NCI-H2029 treated with DMSO at 0.1 percent for 48 hours (cell line): ENCODE data around the gene EYS.
"Not testable (repeated sequence)": the region's sequence is repeated elsewhere in the genome, so short reads cannot be mapped to it uniquely, and the experiment has no call there.

Experiments used
- DNase-seq: peaks from one replicate; lab custom pipeline; 2025; lab: John Stamatoyannopoulos, UW

EYS gene

GRCh38 chr6:65633501-65633900, 73.5 kb downstream of the EYS start:
- DNase-seq: no peak

DNA sequence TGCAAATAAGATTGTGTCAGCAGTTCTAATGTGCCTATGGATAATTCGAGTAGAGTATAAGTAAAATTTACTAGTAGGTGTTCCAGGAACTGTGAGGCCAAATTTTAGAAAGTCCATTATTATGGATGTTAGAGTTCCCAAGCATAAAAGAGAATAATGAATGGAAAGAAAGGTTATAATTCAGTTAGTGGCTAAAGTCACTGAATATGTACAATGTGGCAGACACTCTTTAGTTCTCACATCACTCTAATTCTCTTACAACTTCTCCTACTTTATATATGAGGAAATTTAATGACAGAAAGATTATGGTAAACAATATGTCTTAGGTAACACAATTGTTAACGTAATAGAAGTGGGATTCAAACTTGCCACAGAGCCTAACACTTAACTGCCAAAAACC, 75.3 kb downstream of the EYS start:
- no peak for DNase-seq

GRCh38 chr6:65627434-65627999, 79.5 kb downstream of the EYS start:
- not testable (repeated sequence) for DNase-seq

GRCh38 chr6:65627015-65627414, 80.0 kb downstream of the EYS start:
- DNase-seq: no peak

DNA sequence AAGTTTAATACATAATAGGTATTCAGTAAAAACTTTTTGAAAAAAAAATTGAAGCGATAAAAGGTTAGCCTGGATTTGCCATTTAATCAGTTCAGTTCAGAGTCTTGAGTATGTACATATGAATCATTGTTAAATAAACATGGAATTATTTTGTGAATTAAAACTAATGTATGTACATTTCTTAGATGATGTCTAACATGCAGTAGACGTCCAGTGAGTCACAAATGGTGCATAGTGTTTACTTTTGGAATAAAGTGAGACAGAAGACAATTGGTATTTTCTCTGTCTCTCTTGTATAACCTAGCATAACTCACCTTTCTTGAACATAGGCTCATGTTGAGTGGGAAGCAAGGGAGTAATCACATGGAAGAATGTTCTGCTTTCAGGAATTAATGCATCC, 83.5 kb downstream of the EYS start:
- DNase-seq: no peak

- no peak for DNase-seq
Observed at GRCh38 chr6:65610746-65611145, 96.3 kb downstream of the EYS start.

DNA sequence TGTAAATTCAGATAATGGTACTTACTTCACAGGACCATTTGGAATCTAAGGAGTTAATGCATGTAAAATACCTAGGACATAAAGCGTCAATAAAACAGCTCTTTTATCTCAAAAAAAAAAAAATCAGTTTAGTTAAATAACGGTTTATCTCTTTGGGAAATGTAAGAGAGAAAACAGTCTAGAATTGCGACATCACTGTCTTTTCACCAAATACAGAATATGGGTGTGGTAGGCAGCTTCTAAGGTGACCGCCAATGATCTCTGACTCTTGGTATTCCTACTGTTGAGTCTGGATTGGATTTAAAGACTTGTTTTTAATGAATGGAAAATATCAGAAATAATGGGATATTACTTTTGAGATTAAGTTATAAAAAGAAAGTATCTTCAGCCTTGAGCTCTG, 111.5 kb downstream of the EYS start:
- no peak for DNase-seq

GRCh38 chr6:65570340-65570739, 136.7 kb downstream of the EYS start:
- DNase-seq: no peak

DNA sequence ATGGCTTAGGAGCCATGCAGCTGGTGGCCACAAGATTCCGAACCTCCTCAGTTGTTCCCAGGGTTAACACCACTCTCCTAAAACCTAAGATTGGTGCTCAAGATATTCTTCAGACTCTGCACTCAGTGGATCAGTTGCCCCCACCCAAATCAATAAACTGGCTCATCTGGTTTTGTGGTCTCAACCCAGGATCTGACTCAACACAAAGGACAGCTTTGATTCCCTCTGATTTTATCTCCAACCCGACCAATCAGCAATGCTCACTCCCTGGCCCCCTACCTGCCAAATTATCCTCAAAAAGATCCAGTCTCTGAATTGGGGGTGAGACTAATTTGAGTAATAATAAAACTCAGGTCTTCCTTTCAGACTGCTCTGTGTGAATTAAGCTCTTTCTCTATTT, 137.5 kb downstream of the EYS start:
- no peak for DNase-seq

GRCh38 chr6:65569056-65569455, 138.0 kb downstream of the EYS start:
- not testable (repeated sequence) for DNase-seq

DNA sequence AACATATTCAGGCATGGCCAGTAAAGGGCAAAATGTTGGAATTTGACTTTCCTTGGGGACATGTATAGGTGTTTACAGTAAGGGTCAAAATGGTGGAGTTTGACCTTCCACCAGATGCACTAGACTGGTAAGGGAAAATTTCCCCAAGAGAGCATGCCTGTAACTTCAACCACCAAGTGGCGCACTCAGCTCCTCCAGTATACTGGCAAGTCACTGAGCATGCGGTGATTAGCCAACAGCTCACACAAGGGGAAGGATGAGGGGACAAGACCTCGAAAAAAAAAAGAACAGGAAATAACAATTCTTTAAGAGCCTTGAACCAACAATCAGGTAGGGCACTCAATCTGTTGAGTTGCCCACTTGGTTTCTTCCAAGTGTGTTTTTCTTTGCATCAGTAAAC, 140.9 kb downstream of the EYS start:
- DNase-seq: no peak

GRCh38 chr6:65558071-65558470, 149.0 kb downstream of the EYS start:
- no peak for DNase-seq

GRCh38 chr6:65557224-65557623, 149.8 kb downstream of the EYS start:
- DNase-seq: no peak

DNA sequence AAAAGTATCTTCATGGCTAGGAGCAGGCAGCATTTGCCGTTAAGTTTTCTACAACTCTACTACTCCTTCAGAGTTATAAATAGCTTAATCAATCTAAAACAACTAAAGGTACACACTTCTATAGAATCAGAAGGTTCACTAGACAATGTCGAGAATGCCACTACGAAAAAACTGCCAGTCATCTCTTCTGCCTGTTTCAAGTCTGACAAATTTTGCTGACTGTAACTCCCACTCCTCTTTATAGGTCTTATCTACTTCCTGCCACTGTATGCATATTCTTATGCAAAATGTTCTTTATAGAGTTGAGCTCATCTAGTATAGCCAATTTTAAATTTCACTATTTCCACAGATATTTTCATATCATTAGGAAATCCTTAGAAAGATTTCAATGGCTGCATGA, 160.1 kb downstream of the EYS start:
- no peak for DNase-seq

DNA sequence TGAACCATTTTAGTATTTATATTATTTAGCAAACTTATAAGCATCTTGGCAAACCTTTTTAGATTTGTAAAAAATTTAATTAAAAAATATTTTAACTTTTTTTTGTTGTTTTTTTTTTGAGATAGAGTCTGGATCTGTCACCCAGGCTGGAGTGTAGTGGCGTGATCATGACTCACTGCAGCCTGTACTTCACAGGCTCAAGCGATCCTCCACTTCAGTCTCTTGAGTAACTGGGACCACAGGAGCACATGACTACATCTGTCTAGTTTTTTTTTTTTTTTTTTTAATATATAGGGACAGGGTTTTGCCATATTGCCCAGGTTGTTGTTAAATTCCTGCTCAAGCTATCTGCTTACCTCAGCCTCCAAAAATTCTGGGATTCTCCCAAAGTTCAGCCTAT, 161.1 kb downstream of the EYS start:
- no peak for DNase-seq

GRCh38 chr6:65538644-65539043, 168.4 kb downstream of the EYS start:
- DNase-seq: no peak

GRCh38 chr6:65537600-65537999, 169.4 kb downstream of the EYS start:
- DNase-seq: no peak

GRCh38 chr6:65531533-65531932, 175.5 kb downstream of the EYS start:
- no peak for DNase-seq

- no peak for DNase-seq
Observed at GRCh38 chr6:65524232-65524631, 182.8 kb downstream of the EYS start.

- no peak for DNase-seq
Observed at GRCh38 chr6:65505736-65506135, 201.3 kb downstream of the EYS start.

GRCh38 chr6:65501045-65501444, 206.0 kb downstream of the EYS start:
- DNase-seq: no peak

- not testable (repeated sequence) for DNase-seq
Observed at GRCh38 chr6:65483652-65484051, 223.4 kb downstream of the EYS start.

DNA sequence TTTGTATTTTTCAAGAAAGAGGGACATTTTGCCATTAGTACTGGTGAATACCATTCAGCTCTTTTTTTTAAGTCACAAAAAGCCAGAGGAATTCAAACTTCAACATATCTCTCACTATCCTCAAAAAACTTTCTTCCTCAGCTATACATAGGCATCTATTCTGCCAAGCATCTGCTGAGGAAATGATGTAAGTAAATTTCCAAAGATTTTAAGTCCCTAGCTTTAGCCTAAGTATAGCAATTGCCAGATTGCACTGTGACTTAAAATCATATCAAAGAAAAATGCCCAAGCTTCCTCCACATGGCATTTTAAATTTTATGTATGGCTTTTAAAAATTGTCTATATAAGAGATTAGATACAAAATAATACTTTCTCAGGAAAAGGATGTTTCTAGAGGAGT, 237.4 kb downstream of the EYS start:
- no peak for DNase-seq

GRCh38 chr6:65468307-65468706, 238.7 kb downstream of the EYS start:
- no peak for DNase-seq

DNA sequence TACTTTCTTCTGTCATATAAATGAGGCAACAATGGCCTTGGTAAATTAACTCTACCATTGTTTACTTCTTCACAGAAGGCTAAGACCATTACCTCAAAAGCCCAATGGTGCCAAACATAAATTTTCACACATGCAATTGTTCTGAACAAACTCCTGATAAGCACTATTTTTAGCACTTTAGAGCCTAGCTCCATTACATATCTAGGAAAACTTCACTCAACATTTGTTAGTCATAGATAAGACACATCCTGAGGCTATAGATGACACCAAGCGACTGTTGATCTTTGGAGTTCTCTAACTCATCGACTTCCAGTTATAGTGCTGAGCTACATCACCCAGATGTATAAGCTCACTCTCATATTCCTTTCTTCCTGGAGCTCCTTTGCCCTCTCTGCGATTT, 245.9 kb downstream of the EYS start:
- DNase-seq: no peak
